Osteocyte (in vitro differentiated cells): ENCODE results near the gene DDB1. TPM values are rescaled to one million over a fixed set of nuclear protein-coding genes. Genes with fewer than 3 reads are reported as not detected.

Source experiments
- DNase-seq: peaks from one replicate; pipeline ENCODE4 v3.0.0; 2021; ENCODE audit warnings: mixed read lengths; ENCODE audit not compliant: unreplicated experiment; ENCODE audit errors: extremely low spot score
- H3K27ac Mint-ChIP-seq: one replicate; pipeline ENCODE4 v1.8.0; 2021; ENCODE audit warnings: mild to moderate bottlenecking, mixed read lengths; ENCODE audit not compliant: unreplicated experiment
- H3K27me3 Mint-ChIP-seq: one replicate; pipeline ENCODE4 v1.8.0; 2021; ENCODE audit warnings: mixed read lengths; ENCODE audit not compliant: unreplicated experiment
- H3K36me3 Mint-ChIP-seq: one replicate; pipeline ENCODE4 v1.8.0; 2021; ENCODE audit warnings: mixed read lengths; ENCODE audit not compliant: unreplicated experiment
- H3K4me1 Mint-ChIP-seq: one replicate; pipeline ENCODE4 v1.8.0; 2021; ENCODE audit warnings: mixed read lengths; ENCODE audit not compliant: unreplicated experiment
- H3K4me3 Mint-ChIP-seq: one replicate; pipeline ENCODE4 v1.8.0; 2021; ENCODE audit warnings: mild to moderate bottlenecking, moderate library complexity, mixed read lengths; ENCODE audit not compliant: unreplicated experiment
- H3K9me3 Mint-ChIP-seq: one replicate; pipeline ENCODE4 v1.8.0; 2021; ENCODE audit warnings: mixed read lengths; ENCODE audit not compliant: unreplicated experiment
- CTCF ChIP-seq: fragments of 200-600 bp; sonication (generic); IDR thresholded peaks from 2 replicates; pipeline ENCODE4 v1.5.0; 2021; ENCODE audit warnings: antibody characterized with exemption, mild to moderate bottlenecking, moderate library complexity
- total RNA-seq: library from RNA; stranded (reverse); gene quantifications from 2 replicates; pipeline ENCODE4 v1.2.1, GENCODE V29; 2021

DDB1 gene
- total RNA-seq, 1 donor from 2014 or later = 266 TPM

- Mint-ChIP-seq H3K9me3 (no peaks in the 10 kb centered on the region), H3K27ac (peak overlapping the region; percentile 54), H3K4me3 (peak overlapping the region; percentile 94), H3K27me3 (no peaks in the 10 kb centered on the region), H3K4me1 (peaks cover 39% of the 10 kb centered on the region), H3K36me3 (peaks cover 7% of the 10 kb centered on the region)
- no peak for DNase-seq
- TF ChIP-seq CTCF = no peak
Observed at GRCh38 chr11:61334434-61335354, 1.8 kb upstream of the DDB1 start.

GRCh38 chr11:61333550-61334433 lies 887 bp upstream of the DDB1 start:
- H3K4me3 Mint-ChIP-seq = peak overlapping the region; percentile 94
- H3K4me1 Mint-ChIP-seq = peaks cover 48% of the 10 kb centered on the region
- no peaks in the 10 kb centered on the region for H3K27me3 Mint-ChIP-seq
- H3K27ac Mint-ChIP-seq = peak overlapping the region; percentile 95
- peaks cover 14% of the 10 kb centered on the region for H3K36me3 Mint-ChIP-seq
- no peaks in the 10 kb centered on the region for H3K9me3 Mint-ChIP-seq
- TF ChIP-seq CTCF = no peak
- no peak for DNase-seq

- peaks cover 55% of the 10 kb centered on the region for H3K4me1 Mint-ChIP-seq
- H3K27ac Mint-ChIP-seq = peak overlapping the region; percentile 95
- DNase-seq = no peak
- H3K27me3 Mint-ChIP-seq = no peaks in the 10 kb centered on the region
- no peaks in the 10 kb centered on the region for H3K9me3 Mint-ChIP-seq
- peak overlapping the region; percentile 94 for H3K4me3 Mint-ChIP-seq
- TF ChIP-seq CTCF = no peak
- H3K36me3 Mint-ChIP-seq = peaks cover 25% of the 10 kb centered on the region
Observed at GRCh38 chr11:61332281-61332796, 566 bp downstream of the DDB1 start.

- Mint-ChIP-seq H3K36me3 (peaks cover 25% of the 10 kb centered on the region), H3K27ac (peak overlapping the region; percentile 95), H3K4me3 (peak overlapping the region; percentile 94), H3K27me3 (no peaks in the 10 kb centered on the region), H3K4me1 (peaks cover 55% of the 10 kb centered on the region), H3K9me3 (no peaks in the 10 kb centered on the region)
- no peak for DNase-seq
- TF ChIP-seq CTCF = no peak
Observed at GRCh38 chr11:61331651-61332050, 1.3 kb downstream of the DDB1 start.
